PC-9 (cell line): ENCODE measurements around the gene PIGP.

Experiments
- EZH2 ChIP-seq: fragments of 200-600 bp; sonication (generic); IDR thresholded peaks from 2 replicates; pipeline ENCODE4 v1.8.0; 2017; ENCODE audit warnings: antibody characterized with exemption, low read depth
- TF ChIP-seq, protein P1 (sequence below): fragments of 200-600 bp; sonication (generic); conservative IDR thresholded peaks from 2 replicates; pipeline ENCODE4 v1.6.1; 2017; ENCODE audit warnings: mixed run types, antibody characterized with exemption, mild to moderate bottlenecking, moderate library complexity

DNA sequence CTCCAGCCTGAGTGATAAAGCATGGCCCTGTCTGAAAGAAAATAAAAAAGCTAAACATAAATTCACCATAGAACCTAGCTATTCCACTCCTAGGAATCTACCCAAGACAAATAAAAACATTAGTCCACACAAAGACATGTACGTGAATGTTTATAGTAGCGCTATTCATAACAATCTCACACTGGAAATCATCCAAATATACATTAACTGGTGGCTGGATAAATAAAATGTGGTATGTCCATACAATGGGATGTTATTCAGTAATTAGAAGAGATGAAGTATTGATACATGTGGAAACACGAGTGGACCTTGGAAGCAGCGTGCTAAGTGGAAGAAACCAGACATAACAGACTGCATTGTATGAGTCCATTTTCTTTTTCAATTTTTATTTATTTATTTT is 36.7 kb downstream of the PIGP start:
- TF ChIP-seq, protein P1, sequence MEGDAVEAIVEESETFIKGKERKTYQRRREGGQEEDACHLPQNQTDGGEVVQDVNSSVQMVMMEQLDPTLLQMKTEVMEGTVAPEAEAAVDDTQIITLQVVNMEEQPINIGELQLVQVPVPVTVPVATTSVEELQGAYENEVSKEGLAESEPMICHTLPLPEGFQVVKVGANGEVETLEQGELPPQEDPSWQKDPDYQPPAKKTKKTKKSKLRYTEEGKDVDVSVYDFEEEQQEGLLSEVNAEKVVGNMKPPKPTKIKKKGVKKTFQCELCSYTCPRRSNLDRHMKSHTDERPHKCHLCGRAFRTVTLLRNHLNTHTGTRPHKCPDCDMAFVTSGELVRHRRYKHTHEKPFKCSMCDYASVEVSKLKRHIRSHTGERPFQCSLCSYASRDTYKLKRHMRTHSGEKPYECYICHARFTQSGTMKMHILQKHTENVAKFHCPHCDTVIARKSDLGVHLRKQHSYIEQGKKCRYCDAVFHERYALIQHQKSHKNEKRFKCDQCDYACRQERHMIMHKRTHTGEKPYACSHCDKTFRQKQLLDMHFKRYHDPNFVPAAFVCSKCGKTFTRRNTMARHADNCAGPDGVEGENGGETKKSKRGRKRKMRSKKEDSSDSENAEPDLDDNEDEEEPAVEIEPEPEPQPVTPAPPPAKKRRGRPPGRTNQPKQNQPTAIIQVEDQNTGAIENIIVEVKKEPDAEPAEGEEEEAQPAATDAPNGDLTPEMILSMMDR, result no peak
- TF ChIP-seq EZH2, result no peak
